Stomach (tissue), 4 donors: Measurements from ENCODE around the gene HNRNPA2B1.

Experiments
- CTCF ChIP-seq, 7 experiments: fragments of 450-650 bp in 4 of 7; fragments of 200-600 bp in 3 of 7; sonication (generic) in 3 of 7; IDR thresholded peaks; one replicate each; pipeline ENCODE4 v1.5.1; 2016 to 2019; ENCODE audit warnings: antibody characterized with exemption in 7 of 7, control low read depth in 2 of 7, mild to moderate bottlenecking in 1 of 7
- EP300 ChIP-seq: sonication (generic); formaldehyde crosslinking; IDR thresholded peaks from one replicate; pipeline ENCODE4 v1.6.1; 2017; ENCODE audit warnings: antibody characterized with exemption
- POLR2A ChIP-seq, 4 donors: fragments of 450-650 bp; IDR thresholded peaks; one replicate each; pipeline ENCODE4 v1.6.1; 2016; ENCODE audit warnings: antibody characterized with exemption in 4 of 4, control low read depth in 2 of 4, mild to moderate bottlenecking in 1 of 4, moderate library complexity in 1 of 4
- POLR2AphosphoS5 ChIP-seq, 3 donors: sonication (generic); formaldehyde crosslinking; IDR thresholded peaks; one replicate each; pipeline ENCODE4 v1.6.1; 2016; ENCODE audit warnings: antibody characterized with exemption in 3 of 3

GRCh38 chr7:26224359-26224758, 23.8 kb upstream of the HNRNPA2B1 start:
- TF ChIP-seq CTCF (IDR thresholded peaks at IDR 0.05), result no peak
- TF ChIP-seq POLR2A (IDR thresholded peaks at IDR 0.05), result no peak
- TF ChIP-seq EP300, result no peak
- TF ChIP-seq POLR2AphosphoS5 (IDR thresholded peaks at IDR 0.05), result no peak
